Mesenteric fat pad (tissue), 1 donor: ENCODE results near the gene CHCHD4. TPM values are rescaled to one million over a fixed set of nuclear protein-coding genes. Genes with fewer than 3 reads are reported as not detected.

Experiments
- DNase-seq: peaks from one replicate; pipeline ENCODE4 v3.0.0-alpha.2; 2020; ENCODE audit warnings: low spot score
- total RNA-seq: library from RNA; stranded (reverse); fragmentation: NEBNext Ultra II Directional; extraction: Animal tissue kit (Norgen Biotek cat#: 25700); gene quantifications from one replicate; pipeline ENCODE4 v1.2.1, GENCODE V29; 2021
- donor health status: DM: yes; HTN: yes; CAD: no.

Gene CHCHD4
- total RNA-seq, 1 donor from 2014 or later, result 18.1 TPM

DNA sequence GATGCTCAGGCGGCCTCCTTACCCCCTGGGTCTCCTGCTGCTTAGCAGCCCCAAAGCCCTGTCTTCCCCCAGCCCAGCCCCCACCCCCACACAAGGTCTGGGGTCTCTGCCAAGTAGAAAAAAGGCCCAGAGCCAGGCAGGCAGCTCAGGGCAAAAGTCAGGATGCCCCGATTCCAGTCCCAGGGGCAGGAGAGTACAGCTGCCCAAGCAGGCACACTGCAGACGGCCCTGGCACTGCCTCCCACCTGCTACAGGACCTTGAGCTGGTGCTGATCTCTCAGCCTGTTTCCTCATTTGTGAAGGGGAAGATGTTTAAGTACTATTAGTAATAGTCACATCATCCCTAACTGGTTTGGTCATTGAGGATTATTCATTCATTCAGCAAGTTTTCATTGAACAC lies 12.8 kb upstream of the CHCHD4 start:
- DNase-seq, result peak; percentile 82

DNA sequence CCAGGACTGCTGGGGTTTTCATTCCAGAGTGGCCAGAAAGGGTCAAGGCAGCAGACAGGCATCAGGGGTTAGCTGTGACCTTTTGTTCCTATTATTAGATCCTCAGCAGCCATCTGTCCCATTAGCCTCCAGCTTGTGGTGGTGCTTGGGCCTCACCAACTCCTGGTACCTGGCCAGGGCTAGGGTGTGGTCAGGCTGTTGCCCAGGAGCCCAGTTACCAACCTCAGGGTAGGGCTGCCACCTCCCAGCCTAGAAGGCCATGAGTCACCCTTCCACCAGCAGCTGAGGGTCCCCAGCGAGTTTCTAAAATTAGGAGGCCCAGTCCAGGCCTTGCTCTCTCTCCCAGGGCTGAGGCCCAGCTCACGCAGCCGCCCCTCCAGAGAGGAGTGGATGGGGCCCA lies 12.3 kb upstream of the CHCHD4 start:
- no peak for DNase-seq

DNA sequence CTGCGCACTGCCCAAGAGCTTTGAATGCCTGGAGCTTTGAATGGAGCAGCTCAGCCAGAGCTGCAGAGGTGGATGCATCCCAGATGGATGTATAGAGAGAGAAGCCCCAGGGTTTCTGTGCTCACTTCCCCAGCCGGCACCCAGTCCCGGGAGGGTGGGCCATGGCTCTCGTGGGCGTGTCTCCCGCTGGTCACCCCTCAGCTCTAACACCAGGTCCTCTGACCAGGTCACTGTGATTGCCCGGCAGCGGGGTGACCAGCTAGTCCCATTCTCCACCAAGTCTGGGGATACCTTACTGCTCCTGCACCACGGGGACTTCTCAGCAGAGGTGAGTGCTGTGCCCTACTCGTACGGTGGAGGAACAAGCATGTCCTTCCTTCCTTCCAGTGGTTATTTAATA lies 10.9 kb upstream of the CHCHD4 start:
- DNase-seq, result no peak

DNA sequence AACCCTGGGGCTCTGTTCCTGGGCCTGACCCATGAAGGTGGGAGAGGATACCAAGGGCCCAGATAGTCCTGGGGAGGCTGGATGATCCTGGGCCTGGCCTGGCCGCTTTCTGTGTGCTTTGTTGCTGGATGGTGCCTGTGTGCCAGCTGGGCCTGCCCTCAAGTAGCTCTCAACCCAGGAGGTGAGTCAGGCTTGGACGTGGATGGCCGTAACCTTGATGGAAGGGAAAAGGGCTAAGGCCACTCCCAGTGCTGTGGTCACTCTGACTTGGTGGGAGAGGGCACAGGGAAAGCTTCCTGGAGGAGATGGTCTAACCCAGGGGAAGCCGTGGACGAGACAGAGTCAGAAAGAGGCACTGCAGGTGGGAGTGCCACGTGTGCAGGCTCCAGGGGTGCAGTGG lies 9.6 kb upstream of the CHCHD4 start:
- no peak for DNase-seq

DNA sequence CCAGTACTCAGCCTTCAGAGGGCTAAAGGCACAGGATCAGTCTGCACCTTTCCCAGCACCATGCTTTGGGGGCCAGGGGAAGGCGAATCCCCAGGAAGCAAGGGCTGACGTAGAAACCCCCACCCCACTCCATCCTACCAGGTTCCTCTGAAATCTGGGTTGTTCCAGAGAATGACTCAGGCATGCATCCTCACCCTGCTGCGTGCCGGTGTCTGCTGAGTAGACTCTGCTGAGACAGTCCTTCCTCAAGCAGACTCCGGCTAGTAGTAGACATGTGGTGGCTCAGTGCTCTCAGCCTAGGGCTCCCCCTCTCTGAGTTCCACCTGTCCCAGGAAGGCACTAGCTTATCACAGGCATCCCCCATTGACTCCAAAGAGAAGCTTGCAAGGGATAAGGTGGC lies 9.2 kb upstream of the CHCHD4 start:
- no peak for DNase-seq

DNA sequence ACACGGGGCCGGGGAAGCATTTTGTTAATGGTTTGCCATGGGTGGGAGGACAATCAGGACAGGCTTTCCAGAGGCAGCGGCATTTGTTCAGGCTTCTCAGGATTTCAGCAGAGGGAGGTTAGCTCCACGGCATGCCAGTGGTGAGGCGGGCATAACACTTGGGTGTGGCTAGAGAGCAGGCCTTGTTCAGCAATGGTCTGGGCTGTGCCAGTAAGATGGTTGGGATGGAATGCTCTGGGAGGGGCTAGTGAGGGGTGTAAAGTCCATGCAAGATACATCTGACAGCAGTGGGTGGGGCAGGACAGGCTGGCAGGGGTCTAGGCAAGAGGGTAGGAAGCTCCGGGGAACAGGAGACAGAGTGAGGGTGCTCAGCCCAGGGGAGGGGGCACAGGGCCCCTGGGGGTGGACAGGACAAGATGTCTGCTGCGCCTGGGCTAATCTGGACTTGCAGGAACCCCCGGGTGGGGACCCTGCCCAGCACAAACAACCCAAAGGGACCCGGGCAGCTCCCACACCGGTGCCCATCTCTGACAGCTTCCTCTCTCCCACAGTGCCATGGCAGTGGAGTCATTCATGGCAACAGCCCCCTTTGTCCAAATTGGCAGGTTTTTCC lies 8.6 kb upstream of the CHCHD4 start:
- DNase-seq, result peak; percentile 79

DNA sequence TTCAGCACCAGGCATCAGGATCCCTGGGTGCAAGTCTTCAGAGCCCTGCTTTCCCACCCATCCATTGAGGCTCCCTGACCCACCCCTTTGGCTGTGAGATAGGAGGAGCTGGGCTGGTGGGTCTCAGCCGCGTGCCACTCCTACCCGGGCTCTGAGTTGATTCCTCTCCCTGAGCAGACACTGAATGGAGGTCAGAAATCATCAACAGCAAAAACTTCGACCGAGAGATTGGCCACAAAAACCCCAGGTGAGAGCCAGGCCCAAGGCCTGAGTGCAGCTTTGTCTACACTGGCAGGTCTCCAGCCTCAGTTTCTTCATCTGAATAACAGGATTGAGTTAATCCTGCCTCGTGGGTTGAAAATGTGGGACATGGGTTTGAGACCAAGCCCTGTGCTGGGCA lies 8.0 kb upstream of the CHCHD4 start:
- DNase-seq, result peak; percentile 62

DNA sequence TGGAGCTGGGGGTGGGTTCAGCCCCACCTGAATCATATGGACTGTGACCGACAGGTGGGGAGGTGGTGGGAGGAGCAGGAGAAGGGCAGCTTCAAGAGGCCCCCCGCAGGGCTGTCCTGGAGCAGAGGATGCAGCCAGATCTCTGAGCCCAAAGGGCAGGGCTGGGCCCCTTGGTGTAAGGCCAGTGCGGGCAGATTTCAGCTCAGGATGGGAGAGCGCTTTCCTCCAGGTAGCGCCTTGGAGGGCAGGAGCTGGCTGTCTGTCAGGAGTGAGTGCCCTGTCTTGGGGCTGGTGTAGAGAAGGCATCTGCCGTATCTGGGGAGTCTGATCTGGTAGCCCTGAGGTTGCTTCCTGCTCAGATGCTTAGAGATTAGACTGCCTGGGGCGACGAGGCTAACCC lies 7.5 kb upstream of the CHCHD4 start:
- DNase-seq, result no peak

DNA sequence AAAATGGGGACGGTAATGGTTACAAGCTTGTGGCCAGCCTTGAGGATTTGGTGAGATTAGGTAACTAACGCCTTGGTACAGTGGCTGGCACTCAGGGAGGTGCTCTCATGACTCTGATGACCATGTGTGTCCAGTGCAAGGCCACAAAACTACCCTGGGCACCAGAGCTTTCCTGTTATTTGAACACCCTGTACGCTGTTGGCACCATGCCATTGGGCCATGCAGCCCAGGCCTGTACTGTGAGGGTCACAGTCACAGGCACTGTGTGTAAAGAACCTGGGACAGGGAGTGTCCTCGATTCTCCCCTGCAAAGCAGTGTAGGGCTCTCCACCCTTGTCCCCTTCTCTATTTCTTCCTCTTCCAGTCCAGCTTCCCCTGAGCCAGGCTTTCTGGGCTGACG lies 6.5 kb upstream of the CHCHD4 start:
- no peak for DNase-seq

DNA sequence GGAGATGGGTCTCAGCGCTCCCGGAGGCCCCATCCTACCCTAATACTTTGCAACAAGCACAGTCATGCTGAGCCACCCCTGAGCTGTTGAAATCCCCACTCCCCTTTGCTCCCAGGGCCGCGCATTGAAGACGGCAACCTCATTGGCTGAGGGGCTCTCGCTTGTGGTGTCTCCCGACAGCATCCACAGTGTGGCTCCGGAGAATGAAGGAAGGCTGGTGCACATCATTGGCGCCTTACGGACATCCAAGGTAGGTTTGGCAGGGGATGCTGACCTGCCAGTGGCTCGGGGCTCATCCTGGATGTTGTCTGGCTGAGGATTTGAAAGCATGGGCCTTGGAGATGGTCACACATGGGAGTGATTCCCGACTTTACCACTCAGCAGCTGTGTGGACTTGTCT lies 6.0 kb upstream of the CHCHD4 start:
- no peak for DNase-seq

DNA sequence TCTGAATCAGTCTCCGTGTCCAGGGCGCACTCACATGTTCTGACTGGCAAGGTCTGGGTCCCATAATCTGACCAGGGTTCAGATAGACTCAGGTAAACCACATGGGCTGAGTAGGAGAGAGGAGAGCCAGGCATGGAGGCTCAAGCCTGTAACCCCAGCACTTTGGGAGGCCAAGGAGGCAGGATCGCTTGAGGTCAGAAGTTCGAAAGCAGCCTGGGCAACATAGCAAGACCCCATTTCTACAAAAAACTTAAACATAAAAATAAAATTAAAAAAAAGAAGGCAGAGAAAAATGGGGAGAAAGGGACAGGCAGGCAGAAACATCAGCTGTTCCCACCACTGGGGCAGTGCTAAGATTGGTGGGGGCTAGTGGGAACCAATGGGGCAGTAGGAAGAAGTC lies 5.6 kb upstream of the CHCHD4 start:
- DNase-seq, result no peak

DNA sequence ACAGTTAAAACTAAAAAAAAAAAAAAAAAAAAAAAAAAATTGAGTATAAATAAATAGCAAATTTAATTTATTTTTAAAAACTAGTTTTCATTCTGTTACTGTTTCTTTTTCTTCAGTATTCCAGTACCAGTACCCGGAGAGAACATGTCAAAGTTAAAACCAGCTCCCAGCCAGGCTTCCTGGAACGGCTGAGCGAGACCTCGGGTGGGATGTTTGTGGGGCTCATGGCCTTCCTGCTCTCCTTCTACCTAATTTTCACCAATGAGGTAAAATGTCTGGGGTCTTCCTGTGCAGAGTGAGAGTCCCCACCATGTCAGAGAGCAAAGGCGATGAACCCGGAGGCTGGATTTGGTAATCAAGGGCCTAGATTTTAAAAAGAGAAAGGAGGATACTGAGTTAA lies 4.6 kb upstream of the CHCHD4 start:
- DNase-seq, result no peak

DNA sequence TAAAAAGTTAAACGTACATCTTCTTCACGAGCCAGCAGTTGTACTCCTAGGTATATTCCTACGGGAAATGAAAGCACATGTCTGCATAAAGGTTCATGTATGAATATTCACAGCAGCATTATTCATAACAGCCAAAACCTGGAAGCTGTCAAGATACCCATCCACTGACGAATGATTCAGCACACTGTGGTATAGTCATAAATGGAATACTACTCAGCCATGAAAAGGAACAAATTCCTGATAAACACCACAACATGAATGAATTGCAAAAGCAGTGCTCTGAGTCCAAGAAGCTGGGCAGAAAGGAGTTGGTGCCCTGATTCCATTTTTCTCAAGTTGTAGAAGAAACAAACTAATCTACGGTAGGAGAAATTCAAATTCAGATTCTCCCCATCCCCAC lies 4.1 kb upstream of the CHCHD4 start:
- no peak for DNase-seq

DNA sequence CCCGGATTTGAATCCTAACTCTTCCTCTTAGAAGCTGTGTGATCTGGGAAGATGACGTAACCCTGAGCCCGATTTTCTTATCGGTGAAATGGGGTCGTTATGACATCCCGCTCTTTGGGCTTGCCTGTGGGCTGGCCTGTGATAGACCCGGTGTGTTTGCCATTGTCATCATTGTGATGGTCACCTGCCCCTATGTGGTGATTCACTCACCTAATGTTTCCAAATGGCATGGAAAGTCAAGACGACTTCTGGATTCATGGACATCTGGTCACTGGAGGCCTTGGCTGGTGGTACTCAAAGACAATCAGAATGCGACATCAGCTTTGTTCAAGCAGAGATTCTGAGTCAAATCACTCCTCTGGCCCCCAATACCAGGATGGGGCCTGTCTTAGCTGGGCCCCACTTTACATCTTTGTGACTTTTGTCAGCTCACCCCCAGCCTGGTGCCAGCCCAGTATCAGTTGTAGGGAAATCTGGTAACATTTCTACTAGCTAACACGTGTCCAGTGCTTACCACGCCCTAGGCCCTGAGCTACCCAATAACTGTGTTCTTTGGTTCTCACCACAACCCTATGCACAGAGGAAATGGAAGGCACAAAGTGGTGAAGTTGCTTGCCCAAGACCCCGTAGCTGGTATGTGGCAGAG lies 3.0 kb upstream of the CHCHD4 start:
- peak; percentile 65 for DNase-seq

DNA sequence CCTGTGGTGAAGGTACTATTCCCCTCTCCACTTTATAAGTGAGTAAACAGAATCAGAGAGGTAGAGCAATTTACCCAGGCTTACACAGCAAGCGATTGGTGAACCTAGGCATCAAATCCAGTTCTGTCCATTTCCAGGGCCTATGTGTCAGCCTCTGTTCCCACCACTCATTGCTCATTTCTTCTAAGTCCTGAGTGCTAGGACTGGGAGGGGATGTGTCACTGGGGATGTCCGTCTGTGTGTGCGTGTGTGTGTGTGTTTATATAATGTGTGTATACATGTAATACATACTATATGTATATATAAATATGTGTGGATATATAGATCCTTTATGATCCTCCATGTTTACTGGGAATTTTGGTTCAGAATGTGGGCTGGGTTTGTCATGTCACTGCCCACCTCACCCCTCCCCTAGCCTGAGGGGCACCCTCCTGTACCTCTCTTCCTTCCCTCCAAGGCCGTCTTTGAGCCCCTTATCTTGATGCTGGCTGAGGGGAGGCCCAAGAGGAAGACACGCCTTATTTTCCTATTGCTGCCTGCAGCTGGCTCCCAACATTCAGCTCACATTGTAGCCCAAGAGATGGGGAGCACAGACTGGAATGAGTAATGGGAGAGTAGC lies 2.3 kb upstream of the CHCHD4 start:
- no peak for DNase-seq

DNA sequence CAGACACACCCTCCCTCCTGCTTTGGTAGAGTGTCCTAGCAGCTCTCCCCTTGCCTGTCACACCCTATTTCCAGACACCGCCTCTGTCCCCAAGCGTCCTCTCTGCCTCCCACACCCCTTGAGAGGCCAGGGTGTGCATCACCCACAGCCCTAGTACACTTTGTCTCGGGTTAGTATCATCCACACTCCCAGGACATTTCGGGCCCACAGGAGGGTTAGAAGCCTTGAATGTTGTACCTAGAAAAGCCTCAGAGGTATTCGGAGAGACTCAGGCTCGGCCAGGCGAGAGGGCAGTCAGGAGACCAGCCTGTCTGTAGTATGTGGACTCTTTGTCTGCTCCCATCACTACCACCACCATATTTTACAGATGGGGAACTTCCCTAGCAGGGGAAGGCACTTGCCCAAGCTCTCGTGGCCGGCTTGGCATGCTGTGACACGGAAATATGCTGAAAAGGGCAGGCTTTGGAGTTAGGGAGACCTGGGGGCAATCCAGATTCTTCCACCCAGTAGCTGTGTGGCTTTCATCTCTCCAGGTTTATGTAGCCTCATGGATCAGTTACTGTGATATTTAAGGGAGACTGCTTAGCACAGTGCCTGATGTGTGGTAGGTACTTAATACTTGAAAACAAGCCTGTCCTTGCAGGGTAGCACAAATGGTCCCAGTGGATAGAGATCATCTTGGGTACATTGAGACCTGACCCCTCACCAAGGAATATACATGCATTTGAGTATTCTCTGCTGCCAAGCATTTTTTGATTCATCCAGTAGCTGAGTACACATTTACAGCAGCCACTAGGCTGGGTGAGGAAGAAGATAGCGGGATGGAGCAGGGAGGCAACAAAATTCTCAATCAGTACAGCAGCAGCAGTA lies 1.6 kb upstream of the CHCHD4 start:
- no peak for DNase-seq

DNA sequence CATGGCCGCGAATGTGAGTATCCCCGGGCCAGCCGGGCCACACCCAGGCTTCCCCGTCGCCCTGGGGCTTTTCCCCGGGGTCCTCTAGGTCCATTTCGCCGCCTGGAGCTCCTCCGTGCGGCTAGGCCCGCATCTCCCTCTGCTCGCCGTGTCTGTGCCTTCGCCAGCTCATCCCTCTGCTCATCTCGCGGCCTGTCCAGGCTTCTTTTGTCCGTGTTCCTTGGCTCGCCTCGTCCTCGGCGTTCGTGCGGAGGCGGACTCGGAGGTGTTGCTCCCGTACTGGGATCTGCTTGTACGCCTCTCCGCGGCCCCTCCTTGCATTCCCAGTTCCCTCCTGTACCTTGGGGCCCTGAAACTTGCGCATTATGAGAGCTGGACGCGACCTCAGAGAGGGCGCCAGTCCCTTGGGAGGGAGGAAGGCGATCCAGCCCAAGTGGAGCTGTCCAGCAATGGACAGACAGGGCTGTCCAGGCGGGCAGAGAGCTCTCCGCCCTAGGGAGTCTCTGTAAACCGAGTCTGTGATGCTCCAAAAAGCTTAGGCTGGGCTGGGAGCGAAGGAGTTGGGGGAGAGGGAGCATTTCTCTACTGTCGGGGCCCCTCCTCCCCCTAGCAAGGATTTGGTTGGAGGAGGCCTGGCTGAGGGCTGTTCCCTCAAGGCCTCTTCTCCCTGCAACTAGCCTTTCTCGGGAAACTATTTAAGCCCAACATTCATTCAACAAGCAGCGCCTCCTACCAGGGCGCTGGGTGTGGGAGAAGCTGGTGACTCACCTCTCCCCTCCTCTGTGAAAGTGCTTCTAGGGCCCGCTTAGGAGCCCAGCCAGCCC lies 735 bp upstream of the CHCHD4 start:
- DNase-seq, result peak; percentile 91

DNA sequence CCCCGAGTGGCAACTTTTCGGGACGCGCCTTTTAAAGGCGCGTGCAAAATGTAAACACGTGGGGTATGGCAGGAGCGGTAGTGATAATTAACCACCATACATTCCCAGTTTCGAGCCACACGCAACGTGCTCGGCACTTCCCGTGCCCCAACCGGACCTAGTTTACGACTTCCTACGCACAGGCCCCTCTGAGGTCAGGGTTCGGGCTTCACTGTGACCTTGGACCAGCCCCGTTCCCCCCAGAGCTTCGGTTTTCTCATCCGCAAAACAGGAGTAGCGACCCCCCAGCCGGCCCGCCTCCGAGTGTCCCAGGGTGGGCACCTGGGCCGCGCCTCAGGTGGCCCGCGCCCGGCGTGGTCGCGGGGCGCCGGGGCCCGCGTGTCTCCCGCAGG lies 451 bp downstream of the CHCHD4 start:
- no peak for DNase-seq

DNA sequence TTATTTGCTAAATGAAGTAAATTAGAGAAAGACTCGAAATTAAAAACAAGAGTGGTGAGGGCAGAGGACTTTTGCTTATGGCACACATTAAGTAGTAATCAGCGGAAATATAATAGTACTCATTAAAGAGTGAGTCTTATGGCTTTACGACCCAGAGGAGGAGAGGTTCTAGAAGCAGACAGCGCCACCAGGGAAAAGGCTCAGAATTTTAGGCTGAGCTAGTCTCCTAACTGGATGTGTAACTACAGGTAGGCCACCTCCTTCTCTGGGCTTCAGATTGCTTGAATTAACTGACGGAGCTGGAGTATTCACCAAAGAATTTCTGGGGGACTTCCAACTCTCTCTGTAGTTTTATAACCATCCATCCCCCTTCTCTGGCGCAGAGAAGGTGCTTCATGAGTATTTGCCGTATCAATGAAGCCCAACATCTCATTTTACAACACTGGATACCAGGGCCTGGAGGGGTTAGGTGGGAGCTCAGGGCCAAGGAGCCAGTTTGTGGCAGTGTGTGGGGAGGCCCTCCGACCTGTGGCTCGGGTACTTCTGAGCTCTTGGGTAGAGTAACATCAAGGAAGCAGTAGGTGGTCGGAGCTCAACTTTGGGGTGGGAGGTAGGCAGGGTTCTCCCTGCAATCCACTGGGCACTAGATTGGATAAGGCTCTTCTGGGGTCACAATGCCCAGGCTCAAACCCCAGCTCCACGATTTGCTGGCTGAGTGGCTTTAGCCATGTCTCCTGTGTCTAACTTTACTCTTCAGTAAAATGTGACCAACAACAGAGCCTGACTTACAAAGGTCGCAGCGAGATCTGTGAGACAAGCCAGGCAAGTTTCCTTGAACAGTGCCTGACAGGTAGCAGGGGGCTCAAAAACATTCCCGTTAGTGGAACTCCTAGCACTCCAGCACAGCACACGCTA lies 1.1 kb downstream of the CHCHD4 start:
- DNase-seq, result no peak

DNA sequence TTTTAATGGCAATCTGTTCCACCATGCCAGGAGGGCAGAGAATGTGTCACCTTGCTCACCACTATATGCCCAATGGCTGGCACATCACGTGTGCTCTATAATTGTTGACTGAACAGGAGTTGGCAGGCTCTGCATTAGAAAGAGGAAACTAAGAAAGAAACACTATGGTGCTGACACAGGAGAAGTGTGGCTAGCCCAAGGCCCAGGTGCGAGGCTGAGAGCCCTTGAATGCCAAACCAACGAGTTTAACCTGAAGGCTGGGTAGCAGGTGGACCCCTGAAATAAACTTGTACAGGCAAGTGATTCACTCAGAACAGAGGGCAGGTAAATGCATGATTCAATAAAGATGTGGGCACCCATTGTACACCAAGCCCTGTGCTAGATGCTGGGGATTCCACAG lies 2.4 kb downstream of the CHCHD4 start:
- no peak for DNase-seq
